HG03342 (cell line): ENCODE results near the gene LYL1.

ENCODE experiments used
- ATAC-seq: cut with Tn5 transposase; IDR thresholded peaks from one replicate; pipeline ENCODE4 v1.9.1; 2021; ENCODE audit warnings: mild to moderate bottlenecking, moderate library complexity; ENCODE audit not compliant: unreplicated experiment

The LYL1 gene

DNA sequence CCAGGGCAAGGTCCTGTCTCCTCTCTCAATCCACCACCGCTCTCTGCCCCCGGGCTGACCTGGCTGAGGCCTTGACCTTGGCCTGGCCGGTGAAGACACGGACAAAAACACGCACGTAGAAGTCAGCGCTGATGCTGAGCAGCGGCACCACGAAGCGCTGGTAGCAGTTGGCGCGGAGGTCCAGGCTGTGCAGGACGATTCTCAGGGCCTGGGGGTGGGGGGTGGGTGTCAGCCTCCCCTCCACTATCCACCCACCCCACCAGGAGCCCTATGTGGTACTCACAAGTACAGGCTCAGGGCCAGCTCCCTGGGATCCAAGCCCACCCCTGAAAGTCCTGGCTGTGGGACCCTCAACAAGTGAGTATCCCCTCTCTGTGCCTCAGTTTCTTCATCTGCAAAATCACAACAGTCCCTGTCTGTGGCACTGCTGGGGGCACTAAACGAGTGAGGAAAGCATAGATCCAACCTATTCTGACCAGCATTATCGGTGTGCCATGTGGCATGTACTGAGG is 7.5 kb upstream of the LYL1 start:
- no peak for ATAC-seq

DNA sequence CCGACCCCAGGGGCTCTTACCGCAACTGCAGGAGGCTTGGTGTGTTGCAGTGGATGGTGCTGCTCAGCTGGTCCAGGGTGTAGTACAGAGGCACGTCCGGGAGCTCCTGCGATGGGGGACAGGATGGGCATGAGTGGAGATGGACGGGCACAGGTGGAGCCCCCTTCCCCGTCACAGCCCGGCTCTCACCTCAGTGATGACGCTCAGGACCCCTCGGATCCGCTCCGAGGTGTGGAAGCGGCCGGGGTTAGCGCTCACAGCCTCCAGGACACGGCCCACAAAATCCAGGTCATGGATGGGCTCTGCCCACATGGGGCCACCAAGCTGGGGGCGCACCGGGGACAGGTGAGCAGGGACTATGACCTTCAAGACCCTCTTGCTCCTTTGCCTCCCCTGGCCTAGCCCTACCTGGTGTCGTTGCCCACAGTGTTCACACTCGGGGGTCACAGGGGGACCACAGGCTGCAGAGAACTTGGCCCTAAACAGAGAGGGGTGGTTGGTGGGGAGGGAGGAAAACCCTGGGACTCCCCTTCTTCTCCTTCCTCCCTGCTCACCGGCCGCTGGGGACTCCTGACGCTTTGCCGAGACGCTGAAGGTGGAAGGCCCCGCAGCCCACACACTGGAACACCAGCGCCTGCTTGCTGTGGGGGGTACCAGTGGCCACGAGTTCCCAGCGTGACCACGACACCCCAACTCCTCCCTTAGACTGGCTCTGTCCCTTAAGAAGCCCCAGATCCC is 6.9 kb upstream of the LYL1 start:
- no peak for ATAC-seq

DNA sequence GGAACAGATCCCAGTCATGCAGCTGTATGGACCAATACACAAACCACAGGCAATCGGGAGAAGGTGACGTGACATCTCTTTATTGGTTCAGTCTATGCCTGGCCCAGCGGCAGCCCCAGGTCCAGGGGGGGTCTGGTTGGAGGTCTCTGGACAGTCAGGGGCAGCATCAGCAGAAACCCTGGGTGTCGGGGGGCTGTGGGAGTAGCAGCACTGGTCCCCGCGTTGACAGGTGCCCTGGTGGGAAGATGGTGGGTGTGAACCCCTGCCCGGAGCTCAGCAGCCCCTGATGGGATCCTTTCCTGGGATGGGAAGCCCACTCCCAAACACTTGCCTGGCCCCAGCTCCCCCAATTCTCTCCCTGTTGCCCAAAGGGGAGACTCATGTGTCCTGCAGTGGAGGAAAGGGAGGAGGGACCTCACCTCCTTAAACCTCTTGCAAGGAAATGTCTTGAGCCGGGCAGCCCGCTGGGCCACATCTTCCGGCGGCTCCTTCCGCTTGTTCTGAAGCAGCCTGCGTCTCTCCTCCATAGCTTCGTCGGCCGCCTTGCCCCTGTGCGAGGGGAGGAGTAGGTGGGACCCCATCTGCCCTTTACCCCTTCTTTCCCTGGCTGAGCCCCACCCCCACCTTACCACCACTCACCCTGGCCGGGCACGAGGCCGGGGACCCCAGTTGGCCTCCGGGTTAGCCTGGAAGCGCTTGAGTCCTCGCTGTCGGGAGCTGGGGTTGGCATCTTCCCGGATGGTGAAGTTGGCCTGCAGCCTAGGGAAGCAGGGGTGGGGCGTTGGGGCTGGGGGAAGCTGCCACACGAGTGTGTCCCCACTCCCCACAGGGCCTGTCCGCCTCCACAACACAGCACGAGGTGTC is 2.4 kb upstream of the LYL1 start:
- ATAC-seq, result no peak

DNA sequence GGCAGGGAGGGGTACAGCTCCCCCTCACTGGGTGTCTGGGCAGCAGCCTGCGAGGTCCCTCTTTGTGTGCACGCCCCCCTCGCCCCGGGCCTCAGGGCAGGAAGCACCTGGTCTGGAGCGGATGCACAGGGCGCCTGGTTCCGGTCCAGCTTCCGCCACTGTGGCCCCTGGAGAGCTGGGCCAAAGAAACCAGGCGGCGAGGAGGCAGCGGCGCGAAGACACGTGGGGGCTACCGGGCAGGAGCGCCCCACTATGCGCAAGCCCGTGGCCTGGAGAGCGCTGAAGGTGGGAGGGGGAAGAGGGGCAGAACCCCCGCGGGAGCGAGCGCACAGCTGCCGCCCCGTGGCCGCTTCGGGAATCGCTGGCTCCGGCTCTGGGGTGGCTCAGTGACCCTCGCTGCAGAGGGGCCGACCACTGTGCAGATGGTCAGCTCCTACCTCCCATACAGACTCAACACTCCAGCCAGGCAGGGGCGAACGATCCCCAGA is 1.7 kb upstream of the LYL1 start:
- no peak for ATAC-seq

DNA sequence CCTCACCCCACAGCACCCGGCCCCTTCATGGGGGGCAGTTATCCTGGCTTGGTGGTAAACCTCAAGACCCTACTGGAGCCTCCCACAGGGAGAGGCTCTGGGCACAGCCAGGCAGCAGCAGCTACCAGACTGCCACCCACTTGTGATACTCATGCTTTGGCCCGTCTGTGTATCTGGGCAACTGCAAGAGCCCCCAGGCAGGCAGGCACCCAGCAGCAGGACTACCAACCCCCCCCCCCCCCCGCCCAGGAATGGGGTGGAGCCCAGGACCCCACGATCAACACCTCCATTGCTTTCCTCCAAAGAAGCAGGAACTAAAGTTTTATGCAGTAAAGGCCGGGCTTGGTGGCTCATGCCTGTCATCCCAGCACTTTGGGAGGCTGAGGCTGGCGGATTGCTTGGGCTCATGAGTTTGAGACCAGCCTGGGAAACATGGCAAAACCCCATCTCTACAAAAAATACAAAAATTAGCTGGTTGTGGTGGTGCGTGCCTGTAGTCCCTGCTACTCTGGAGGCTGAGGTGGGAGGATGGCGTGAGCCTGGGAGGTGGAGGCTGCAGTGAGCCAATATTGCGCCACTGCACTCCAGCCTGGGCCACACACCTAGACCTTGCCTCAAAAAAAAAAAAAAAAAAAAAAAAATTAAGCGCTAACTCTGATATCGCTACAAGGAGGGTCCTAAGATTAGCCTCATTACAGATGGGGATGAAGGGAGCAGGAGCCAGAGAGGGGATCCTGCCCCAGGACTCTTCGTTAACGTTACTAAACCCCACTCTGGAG is 1.1 kb upstream of the LYL1 start:
- no peak for ATAC-seq

DNA sequence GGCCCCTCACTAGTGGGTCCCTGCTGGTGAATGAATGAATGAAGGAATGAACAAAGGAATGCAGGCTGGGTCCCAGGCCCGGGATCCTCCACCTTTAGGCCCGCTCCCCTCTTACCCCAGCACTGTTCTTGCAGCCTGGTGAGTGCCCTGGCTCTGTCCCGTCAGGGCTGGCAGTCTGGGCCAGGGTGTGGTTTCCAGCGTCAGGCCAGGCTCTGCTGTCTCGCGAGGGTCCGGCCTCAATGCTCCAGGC is 317 bp downstream of the LYL1 start:
- ATAC-seq, result no peak

DNA sequence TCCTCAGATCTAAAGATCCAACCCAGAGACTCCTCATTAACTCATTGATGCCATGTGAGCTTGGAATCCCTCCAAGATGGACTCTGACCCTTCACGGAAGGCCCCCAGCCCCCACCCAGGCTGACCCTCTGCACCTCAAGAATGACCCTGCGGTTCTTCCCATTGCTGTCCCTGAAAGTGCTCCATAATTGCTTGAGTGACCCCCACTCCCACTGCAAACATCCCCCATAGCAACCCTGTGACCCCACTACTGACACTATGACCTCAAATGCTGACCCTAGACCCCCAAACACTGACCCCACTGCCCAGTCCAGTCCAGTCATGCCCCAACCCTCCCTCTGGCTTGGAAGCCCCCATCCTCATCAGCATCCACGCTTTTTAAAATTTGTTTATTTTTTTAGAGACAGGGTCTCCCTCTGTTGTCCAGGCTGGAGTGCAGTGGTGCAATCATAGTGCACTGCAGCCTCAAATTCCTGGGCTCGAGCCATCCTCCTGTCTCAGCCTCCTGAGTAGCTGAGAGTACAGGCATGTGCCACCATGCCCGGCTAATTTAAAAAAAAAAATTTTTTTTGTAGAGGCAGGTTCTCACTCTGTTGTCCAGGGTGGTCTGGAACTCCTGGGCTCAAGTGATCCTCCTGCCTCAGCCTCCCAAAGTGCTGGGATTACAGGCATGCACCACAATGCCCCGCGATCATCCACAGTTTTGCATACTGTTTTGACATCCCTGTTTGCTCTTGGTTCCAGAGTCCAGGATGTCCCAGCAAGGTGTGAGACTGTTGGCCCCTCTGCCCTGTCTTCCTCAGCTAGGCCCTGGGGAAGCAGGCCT is 855 bp downstream of the LYL1 start:
- ATAC-seq, result no peak

DNA sequence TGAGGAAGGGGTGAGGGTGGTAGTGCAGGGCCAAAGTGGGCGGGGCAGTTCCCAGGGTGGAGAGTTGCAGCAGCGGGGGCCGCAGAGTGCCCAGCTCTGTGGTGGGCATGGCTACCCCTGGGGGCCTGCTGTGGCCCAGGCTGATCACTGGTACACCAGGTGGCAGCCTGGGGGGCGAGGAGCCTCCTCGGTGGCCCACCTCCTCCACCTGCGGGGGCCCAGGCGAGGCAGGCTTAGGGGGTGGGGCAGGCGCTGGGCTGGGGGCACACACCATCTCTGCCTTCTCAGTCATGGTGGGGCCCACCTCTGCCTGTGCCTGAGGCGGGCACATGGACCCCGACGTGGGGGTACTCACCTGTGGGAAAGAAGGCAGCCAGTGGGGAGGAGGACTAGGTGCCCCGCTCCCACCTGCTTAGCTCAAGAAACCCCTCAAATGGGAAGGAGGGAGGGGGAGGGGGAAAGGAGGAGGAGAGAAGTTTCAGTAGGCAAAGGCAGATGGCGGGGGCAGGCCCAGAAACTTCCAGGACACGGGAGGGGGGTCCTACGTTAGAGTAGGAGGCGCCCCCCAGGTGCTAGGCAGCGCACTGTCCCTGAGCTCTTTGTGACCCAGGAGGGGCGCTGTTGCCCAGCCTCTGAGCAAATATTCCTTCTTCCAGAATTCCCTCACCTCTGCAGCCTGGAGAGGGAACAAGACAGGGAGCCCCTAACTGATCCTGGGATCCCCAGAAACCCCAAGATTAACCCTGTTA is 1.6 kb downstream of the LYL1 start:
- ATAC-seq, result no peak

DNA sequence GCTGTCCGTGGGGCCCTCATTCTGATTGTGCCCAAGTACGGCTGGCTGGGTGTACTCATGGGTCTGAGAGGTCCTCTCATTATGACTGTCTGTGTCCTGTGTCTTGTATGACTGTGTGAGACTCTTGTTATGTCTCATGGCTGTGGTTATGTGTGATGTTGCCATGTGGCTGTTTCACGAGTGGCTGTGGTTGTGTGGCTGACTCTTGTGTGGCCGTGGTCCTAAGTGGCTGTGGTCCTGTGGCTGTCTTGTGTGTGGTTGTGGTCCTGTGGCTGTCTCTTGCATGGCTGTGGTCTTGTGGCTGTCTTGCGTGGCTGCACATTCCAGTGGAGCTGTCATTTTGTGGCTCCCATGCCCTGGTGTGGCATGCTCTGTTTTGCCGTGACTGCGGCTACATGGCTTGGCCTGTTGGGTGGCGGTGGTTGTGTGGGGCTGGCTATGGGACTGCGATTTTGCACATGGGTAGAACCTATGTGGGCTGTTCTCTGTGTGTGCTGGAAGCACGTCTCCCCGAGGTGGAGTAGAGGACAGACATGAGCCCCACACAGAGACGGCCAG is 2.5 kb downstream of the LYL1 start:
- ATAC-seq, result no peak

DNA sequence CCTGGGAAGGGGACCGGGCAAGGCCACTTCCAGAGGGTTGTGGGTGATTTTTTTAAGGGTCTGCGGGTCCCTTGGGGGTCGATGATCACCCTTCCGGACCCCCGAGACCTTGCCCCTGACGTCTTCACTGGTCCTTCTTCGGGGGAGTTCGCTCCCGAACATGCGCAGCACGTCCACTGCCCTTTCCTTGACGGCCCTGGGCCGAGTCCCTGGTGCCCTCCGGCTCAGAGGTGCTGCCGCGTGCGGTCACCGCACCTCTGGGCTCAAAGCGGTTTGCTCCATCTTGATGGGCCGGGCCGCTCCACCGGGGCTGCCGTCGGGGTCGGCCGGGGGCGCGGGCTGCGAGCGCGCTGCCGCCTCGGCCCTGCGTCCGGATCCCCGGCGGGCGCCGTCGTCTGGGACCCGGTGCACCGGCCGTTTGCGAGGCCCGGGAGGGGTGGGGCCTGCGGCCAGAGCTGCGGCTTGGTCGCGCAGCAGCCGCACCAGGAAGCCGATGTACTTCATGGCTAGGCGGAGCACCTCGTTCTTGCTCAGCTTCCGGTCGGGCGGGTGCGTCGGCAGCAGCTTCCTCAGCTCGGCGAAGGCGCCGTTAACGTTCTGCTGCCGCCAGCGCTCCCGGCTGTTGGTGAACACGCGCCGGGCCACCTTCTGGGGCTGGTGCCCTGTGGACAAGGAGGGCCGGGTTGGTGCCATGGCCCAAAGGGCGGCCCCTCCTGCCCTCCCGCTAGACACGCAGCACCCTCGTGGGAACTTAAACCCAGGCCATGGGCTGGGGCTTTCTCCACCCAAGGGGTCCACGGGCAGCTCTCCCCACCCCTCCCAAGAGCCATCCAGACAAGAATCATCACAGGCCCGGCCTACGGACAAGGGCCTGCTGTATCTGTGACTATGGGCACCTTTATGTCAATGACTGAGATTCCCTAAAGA is 3.3 kb downstream of the LYL1 start:
- ATAC-seq, result no peak

DNA sequence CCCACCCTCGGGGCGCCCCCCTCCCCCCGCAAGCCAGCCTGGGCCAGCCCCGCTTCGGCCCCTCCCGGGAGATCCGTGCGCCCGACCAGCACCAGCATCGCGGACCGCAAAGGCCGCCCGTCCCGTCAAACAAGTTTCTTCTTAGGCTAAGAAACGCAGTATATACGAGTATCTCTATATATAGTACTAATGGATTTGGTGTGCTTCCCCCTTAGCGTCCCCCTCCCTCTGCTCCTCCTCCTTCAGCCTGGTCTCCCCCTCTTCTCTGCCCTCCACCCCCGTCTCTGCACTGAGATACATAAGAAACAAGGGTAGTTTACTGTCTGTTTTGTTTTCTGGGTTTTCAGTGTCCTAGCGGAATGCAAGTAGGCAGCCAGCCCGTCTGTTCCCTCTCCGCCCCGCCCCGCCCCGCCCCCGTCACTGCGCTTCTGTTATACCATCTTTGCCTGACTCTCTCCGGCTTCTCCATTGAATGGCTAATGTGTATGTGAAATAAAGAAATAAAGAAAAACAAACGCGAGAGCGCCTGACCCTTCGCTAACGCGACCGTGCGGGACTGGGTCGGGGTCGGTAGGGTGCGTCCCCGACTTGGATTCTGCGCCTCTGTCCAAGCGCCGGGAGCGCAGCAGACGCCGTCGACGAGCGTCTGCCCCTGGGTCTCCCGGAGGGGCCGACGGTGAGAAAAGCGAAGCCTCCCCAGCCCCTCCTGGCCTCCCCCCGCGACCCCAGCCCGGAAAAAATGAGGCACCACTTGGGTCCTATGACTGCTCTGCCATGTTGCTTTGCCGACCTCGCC is 4.2 kb downstream of the LYL1 start:
- no peak for ATAC-seq

DNA sequence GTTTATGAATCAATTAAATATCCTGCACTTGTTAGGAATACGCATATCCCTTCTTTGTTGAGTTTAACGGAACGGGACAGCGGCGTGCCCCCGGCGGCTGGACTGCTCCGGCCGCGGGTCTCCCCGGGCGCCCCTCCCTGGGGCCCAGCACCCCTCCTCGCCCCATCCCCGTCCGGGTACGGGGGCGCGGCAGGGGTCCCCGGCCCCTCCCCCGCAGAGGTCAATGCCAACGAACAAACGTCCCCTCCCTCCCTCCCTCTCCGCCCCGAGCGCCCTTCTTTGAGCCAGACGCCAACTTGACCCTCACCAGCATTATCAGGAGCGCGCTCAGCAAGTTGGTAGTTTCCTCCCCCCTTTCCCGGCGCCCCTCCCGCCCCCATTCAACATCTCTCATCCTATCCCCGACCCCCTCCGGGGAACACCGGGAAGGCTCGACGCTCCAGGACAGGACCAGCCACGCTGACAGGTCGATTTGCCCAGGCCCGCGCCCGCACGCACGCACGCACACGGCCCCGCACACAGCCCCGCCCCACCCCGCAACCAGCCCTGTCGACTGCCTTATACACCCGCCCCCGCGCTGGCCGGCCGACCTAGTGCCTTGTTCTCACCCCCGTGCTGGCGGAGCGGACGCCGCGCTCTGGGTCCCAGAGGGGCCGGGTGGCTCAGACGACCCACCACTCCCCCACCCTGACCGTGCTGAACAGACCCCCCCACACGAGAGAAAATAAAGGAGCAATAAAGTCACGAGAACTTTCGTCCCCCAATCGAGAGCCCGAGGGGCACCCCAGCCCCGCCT is 5.0 kb downstream of the LYL1 start:
- no peak for ATAC-seq

DNA sequence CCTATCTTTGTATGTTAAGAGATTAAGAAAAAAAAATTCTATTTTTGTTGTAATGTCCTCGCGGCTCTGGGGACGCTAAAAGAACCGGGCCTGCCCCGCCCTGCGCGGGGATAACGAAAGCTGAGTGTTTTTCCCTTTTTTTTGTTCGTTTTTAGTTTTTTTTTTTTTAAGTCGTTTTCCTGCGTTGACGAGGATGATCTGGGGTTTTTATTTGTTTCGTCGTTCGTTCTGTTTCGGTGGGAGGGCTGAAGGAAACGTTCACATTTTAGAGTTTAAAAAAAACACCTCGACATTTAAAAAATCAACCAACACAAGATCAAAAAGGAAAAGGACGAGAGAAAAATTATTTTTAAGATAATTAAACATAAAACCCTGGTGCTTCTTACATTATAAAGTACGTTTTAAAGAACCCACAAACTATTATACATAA is 5.6 kb downstream of the LYL1 start:
- no peak for ATAC-seq

DNA sequence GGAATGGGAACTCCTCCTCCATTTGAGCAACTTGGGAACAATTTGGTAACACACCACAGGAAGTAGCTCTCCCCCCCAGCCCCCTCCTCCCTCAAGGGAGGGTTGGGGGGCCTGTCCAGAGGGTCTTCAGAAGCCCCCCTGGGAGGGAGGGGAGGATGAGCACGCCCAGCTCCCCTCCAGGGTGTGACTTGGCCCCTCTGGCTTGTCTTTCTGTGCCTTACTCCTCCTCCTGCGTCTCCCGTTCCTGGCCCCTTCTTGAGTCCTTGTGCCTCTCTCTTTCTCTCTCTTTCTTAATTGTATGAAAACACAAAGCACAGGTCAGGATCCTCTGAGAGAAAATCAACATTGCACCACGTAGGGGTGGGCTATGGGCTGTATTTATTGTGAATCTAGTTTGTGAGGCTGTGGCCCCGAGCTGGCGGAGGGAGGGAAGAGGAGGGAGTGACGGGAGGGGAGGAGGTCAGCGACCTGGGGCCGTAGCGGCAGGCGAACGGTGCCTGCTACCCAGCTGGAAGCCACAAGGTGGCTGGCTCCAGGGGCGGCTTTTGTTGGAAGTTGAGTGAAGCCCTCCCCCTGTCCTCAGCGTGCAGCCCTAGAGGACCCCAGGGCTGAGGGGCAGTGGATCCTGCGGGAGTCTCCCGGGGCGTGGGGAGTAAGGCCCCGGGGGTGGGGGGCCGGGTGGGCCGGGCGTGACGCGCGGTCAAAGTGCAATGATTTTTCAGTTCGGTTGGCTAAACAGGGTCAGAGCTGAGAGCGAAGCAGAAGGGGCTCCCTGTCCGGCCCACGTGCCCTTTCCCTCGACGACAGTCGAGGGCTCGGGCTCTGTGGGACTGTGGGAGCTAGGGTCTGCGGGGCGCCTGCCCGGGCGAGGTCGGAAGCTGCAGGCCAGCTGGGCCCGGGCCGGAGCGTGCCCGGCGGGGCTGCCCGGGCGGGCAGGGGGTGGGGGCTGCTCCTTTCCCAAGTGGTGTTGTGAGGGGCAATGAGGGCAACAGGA is 6.4 kb downstream of the LYL1 start:
- ATAC-seq, result no peak

DNA sequence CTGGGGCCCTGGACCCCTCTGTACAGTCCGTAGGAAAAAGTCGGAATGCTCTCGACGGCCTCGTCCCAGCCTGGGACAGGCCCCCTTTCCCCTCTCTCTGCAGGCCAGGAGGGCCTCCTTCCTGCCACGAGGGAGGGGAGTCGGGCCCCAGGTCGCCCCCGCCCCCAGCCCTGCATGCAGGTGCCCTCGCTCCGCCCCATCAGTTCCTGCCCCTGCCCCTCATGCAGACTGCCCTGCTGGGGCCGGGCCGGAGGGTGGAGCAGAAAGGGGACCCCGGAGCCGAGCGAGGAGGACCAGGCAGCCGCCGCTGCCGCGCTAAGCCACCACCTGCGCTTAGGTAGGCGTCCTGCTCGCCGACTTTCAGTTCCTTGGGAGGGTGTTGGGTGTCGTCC is 7.3 kb downstream of the LYL1 start:
- ATAC-seq, result no peak
